Stomach (tissue), 19 donors: Measurements from ENCODE around the gene RAB31. TPM values are rescaled to one million over a fixed set of nuclear protein-coding genes. Genes with fewer than 3 reads are reported as not detected.
A peak's percentile ranks its signal among the peaks of the same experiment; 100 is the strongest.

Experiments used
- DNase-seq, 2 donors: peaks; one replicate each; pipeline versions ENCODE4 v3.0.0 to v3.0.0-alpha.2; 2013 to 2019
- H3K27ac ChIP-seq, 5 donors: fragments of 200-600 bp in 4 of 5; sonication (generic) in 4 of 5; one replicate each; pipeline ENCODE4 v1.5.1; 2013 to 2019; ENCODE audit warnings: mild to moderate bottlenecking in 1 of 5, moderate library complexity in 1 of 5
- H3K27me3 ChIP-seq, 3 donors: fragments of 200-600 bp; sonication (generic); one replicate each; pipeline ENCODE4 v1.5.1; 2017 to 2019; ENCODE audit warnings: mixed run types in 1 of 3
- H3K36me3 ChIP-seq, 4 donors: fragments of 200-600 bp; sonication (generic); 1 replicate in 3 of 4; 2 replicates in 1 of 4; pipeline ENCODE4 v1.5.1; 2016 to 2019
- H3K4me1 ChIP-seq, 4 donors: fragments of 200-600 bp; sonication (generic); one replicate each; pipeline ENCODE4 v1.5.1; 2016 to 2019
- H3K4me3 ChIP-seq, 4 donors: fragments of 200-600 bp; sonication (generic) in 3 of 4; one replicate each; pipeline ENCODE4 v1.5.1; 2016 to 2019; ENCODE audit warnings: mild to moderate bottlenecking in 1 of 4
- H3K9me3 ChIP-seq, 4 donors: fragments of 200-600 bp; sonication (generic); one replicate each; pipeline ENCODE4 v1.5.1; 2016 to 2019
- EP300 ChIP-seq: sonication (generic); formaldehyde crosslinking; IDR thresholded peaks from one replicate; pipeline ENCODE4 v1.6.1; 2017; ENCODE audit warnings: antibody characterized with exemption
- POLR2A ChIP-seq, 4 donors: fragments of 450-650 bp; IDR thresholded peaks; one replicate each; pipeline ENCODE4 v1.6.1; 2016; ENCODE audit warnings: antibody characterized with exemption in 4 of 4, control low read depth in 2 of 4, mild to moderate bottlenecking in 1 of 4, moderate library complexity in 1 of 4
- POLR2AphosphoS5 ChIP-seq, 3 donors: sonication (generic); formaldehyde crosslinking; IDR thresholded peaks; one replicate each; pipeline ENCODE4 v1.6.1; 2016; ENCODE audit warnings: antibody characterized with exemption in 3 of 3
- WGBS, 5 donors: extraction: QIAGEN DNeasy Blood & Tissue Kit in 3 of 5; methylation state at CpG; one replicate each; pipeline versions ENCODE4 v1.1.5 to v1.1.7; 2013 to 2018; 5-methylcytosine and 5-hydroxymethylcytosine counted together
- intact Hi-C: fragments of 100-400 bp; cut with DNase I; formaldehyde crosslinking; loops from one replicate; pipeline ENCODE4 v1.15.1; 2023; ENCODE audit warnings: low total_unique reads
- long read RNA-seq, 10 donors: transcript quantifications; one replicate each; lab custom pipeline, GENCODE V29; 2026
- polyA plus RNA-seq, 3 donors: library from polyadenylated mRNA; stranded (reverse); fragments of 200-250 nt; gene quantifications; one replicate each; pipeline ENCODE4 v1.2.3, GENCODE V29; 2013
- total RNA-seq, 5 donors: library from RNA; depleted of rRNA; stranded (reverse); fragments of >200 nt; gene quantifications; one replicate each; pipeline versions ENCODE4 v1.1.0 to v1.2.3, GENCODE V29; 2014 to 2016
- TF ChIP-seq, protein P1 (sequence below), 7 experiments: fragments of 450-650 bp in 4 of 7; fragments of 200-600 bp in 3 of 7; sonication (generic) in 3 of 7; IDR thresholded peaks; one replicate each; pipeline ENCODE4 v1.5.1; 2016 to 2019; ENCODE audit warnings: antibody characterized with exemption in 7 of 7, control low read depth in 2 of 7, mild to moderate bottlenecking in 1 of 7
- donor health status: healthy with polysubstance abuse.
- donor health status: Bipolar disorder and iron deficiency.
- donor health status: healthy.

Gene RAB31
- 10 to 100 TPM; 10.1 to 65.5 (median 47.8) TPM for total RNA-seq
- polyA plus RNA-seq = 10 to 100 TPM; 20.4 to 52.2 (median 25.8) TPM
- long read RNA-seq, donor 1, full-length matches to known transcripts = 12 of 12 reads
- long read RNA-seq, donor 1, partial matches to known transcripts = 0 of 12 reads
- long read RNA-seq, donor 1, other reads (novel, unspliced or antisense) = 0 of 12 reads
- long read RNA-seq, donor 2, full-length matches to known transcripts = 15 of 15 reads
- long read RNA-seq, donor 2, partial matches to known transcripts = 0 of 15 reads
- long read RNA-seq, donor 2, other reads (novel, unspliced or antisense) = 0 of 15 reads
- long read RNA-seq, donor 3, full-length matches to known transcripts = 2 of 2 reads
- long read RNA-seq, donor 3, partial matches to known transcripts = 0 of 2 reads
- long read RNA-seq, donor 3, other reads (novel, unspliced or antisense) = 0 of 2 reads
- long read RNA-seq, donor 4, full-length matches to known transcripts = 3 of 3 reads
- long read RNA-seq, donor 4, partial matches to known transcripts = 0 of 3 reads
- long read RNA-seq, donor 4, other reads (novel, unspliced or antisense) = 0 of 3 reads
- long read RNA-seq, donor 5, full-length matches to known transcripts = 13 of 13 reads
- long read RNA-seq, donor 5, partial matches to known transcripts = 0 of 13 reads
- long read RNA-seq, donor 5, other reads (novel, unspliced or antisense) = 0 of 13 reads
- long read RNA-seq, donor 6, full-length matches to known transcripts = 18 of 18 reads
- long read RNA-seq, donor 6, partial matches to known transcripts = 0 of 18 reads
- long read RNA-seq, donor 6, other reads (novel, unspliced or antisense) = 0 of 18 reads
- long read RNA-seq, donor 7, full-length matches to known transcripts = 16 of 16 reads
- long read RNA-seq, donor 7, partial matches to known transcripts = 0 of 16 reads
- long read RNA-seq, donor 7, other reads (novel, unspliced or antisense) = 0 of 16 reads
- long read RNA-seq, donor 8, full-length matches to known transcripts = 3 of 3 reads
- long read RNA-seq, donor 8, partial matches to known transcripts = 0 of 3 reads
- long read RNA-seq, donor 8, other reads (novel, unspliced or antisense) = 0 of 3 reads
- long read RNA-seq, donor 9, full-length matches to known transcripts = 7 of 7 reads
- long read RNA-seq, donor 9, partial matches to known transcripts = 0 of 7 reads
- long read RNA-seq, donor 9, other reads (novel, unspliced or antisense) = 0 of 7 reads
- long read RNA-seq, donor 10 = 0 reads

- Histone ChIP-seq H3K9me3 (no peaks in the 10 kb centered on the region), H3K4me3 (peak within 1 kb of the TSS; percentile 80 to 89 (median 84)), H3K36me3 (no peaks in the 10 kb centered on the region), H3K4me1 (peaks cover 7 to 66% (median 35%) of the 10 kb centered on the region in 4 donors), H3K27me3 (peaks cover 0 to 6% (median 5%) of the 10 kb centered on the region in 3 donors), H3K27ac (peak within 1 kb of the TSS; percentile 53 to 94 (median 90))
- DNase-seq = peak; percentile 64 to 94
- TF ChIP-seq POLR2AphosphoS5 (IDR thresholded peaks at IDR 0.05) = peak; percentile 20 to 33 (median 22)
- TF ChIP-seq POLR2A (IDR thresholded peaks at IDR 0.05) = no peak
- WGBS, 5 donors = 0 to 1% (median 1%) methylated on average over 20 to 59 of the region's 59 CpGs; no CpG with 5 or more reads in 1 of the 5 donors
- intact Hi-C loops = no loop called here
These were observed at the start of gene RAB31 for GRCh38 chr18:9708057-9708433. Gene RAB31 (plus strand): TSS chr18:9708301. CDS start chr18:9708406, 105 bp downstream.

- DNase-seq = no peak
- Histone ChIP-seq H3K27me3 (no peaks in the 10 kb centered on the region), H3K4me3 (no peak overlapping the region), H3K9me3 (no peaks in the 10 kb centered on the region), H3K4me1 (peaks cover 0 to 1% (median 0%) of the 10 kb centered on the region in 4 donors), H3K27ac (no peak overlapping the region), H3K36me3 (no peaks in the 10 kb centered on the region)
- 90 to 94% (median 93%) methylated on average over 18 to 24 of the region's 24 CpGs for WGBS, 5 donors
- no peak for TF ChIP-seq POLR2A (IDR thresholded peaks at IDR 0.05)
- no peak for TF ChIP-seq POLR2AphosphoS5 (IDR thresholded peaks at IDR 0.05)
- TF ChIP-seq EP300 = no peak
- TF ChIP-seq, protein P1, sequence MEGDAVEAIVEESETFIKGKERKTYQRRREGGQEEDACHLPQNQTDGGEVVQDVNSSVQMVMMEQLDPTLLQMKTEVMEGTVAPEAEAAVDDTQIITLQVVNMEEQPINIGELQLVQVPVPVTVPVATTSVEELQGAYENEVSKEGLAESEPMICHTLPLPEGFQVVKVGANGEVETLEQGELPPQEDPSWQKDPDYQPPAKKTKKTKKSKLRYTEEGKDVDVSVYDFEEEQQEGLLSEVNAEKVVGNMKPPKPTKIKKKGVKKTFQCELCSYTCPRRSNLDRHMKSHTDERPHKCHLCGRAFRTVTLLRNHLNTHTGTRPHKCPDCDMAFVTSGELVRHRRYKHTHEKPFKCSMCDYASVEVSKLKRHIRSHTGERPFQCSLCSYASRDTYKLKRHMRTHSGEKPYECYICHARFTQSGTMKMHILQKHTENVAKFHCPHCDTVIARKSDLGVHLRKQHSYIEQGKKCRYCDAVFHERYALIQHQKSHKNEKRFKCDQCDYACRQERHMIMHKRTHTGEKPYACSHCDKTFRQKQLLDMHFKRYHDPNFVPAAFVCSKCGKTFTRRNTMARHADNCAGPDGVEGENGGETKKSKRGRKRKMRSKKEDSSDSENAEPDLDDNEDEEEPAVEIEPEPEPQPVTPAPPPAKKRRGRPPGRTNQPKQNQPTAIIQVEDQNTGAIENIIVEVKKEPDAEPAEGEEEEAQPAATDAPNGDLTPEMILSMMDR (IDR thresholded peaks at IDR 0.05) = no peak
- intact Hi-C loops = no loop called here
These were observed 48.4 kb upstream of the RAB31 start for GRCh38 chr18:9659499-9660375.

- Histone ChIP-seq H3K4me3 (no peak overlapping the region), H3K9me3 (no peaks in the 10 kb centered on the region), H3K27me3 (no peaks in the 10 kb centered on the region), H3K27ac (no peak overlapping the region), H3K36me3 (no peaks in the 10 kb centered on the region), H3K4me1 (no peaks in the 10 kb centered on the region)
- TF ChIP-seq POLR2AphosphoS5 (IDR thresholded peaks at IDR 0.05) (no peak), EP300 (no peak), POLR2A (IDR thresholded peaks at IDR 0.05) (no peak)
- TF ChIP-seq, protein P1 (IDR thresholded peaks at IDR 0.05) = no peak
- intact Hi-C loops = no loop called here
- no peak for DNase-seq
- WGBS, 5 donors = 94 to 100% (median 100%) methylated on average over 1 of the region's 1 CpG
These were observed 46.5 kb upstream of the RAB31 start for GRCh38 chr18:9661564-9661963.

- DNase-seq = no peak
- intact Hi-C loops = no loop called here
- Histone ChIP-seq H3K4me3 (no peak overlapping the region), H3K9me3 (no peaks in the 10 kb centered on the region), H3K4me1 (no peaks in the 10 kb centered on the region), H3K36me3 (no peaks in the 10 kb centered on the region), H3K27ac (no peak overlapping the region), H3K27me3 (no peaks in the 10 kb centered on the region)
- TF ChIP-seq, protein P1 (IDR thresholded peaks at IDR 0.05) = no peak
- no peak for TF ChIP-seq POLR2AphosphoS5 (IDR thresholded peaks at IDR 0.05)
- no peak for TF ChIP-seq POLR2A (IDR thresholded peaks at IDR 0.05)
- TF ChIP-seq EP300 = no peak
- WGBS, 5 donors = 75 to 91% (median 86%) methylated on average over 8 of the region's 8 CpGs
These were observed 44.7 kb upstream of the RAB31 start for GRCh38 chr18:9663377-9663776.
